NCI-H1048 (cell line): ENCODE results near the gene CRB2.

Source experiments
- DNase-seq: peaks from one replicate; lab custom pipeline; 2025; lab: John Stamatoyannopoulos, UW

Gene CRB2

DNA sequence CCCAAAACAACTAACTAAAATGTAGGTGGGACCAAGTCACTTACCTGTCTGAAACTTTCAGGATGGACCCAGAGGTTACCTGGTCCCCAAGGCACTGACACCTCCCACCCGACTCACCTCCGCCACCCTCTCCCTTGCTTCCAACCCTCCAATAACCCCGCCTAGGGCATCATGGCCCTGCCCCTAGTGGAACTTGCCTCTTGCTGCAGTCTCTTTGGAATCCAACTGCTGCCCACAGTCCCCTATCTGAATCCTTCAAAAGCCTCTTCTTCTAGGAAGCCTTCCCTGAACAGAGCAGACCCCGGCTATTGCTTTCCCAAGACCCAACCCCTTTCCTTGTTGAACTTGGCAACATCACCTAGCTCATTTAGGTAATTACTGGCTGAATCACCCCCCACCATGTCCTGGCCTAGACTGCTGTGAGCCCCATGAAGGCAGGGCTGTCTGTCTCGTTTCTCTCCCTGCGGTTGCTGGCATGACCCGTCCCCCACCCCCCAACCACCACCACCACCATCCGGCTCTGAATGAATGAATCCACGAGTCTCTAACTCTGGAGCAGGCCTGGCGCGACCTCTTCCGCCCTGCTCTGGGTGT lies 9.4 kb downstream of the CRB2 start:
- DNase-seq, result no peak

DNA sequence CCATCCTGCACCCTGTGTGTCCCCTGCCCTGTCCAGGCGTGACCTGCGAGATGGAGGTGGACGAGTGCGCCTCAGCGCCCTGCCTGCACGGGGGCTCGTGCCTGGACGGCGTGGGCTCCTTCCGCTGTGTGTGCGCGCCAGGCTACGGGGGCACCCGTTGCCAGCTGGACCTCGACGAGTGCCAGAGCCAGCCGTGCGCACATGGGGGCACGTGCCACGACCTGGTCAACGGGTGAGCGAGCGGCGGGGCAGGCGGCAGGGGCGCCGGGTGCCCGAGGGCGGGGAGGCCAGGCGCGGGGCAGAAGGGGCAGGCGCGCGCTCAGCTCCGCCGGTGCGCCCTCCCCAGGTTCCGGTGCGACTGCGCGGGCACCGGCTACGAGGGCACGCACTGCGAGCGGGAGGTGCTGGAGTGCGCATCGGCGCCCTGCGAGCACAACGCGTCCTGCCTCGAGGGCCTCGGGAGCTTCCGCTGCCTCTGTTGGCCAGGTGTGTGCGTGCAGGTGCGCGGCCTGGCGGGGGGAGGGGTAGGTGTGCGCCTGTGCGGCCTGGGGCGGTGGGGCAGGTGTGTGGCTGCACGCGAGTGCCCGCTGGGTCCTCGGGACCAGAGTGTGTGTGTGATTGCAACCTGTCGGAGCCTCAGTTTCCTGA lies 10.0 kb downstream of the CRB2 start:
- no peak for DNase-seq

DNA sequence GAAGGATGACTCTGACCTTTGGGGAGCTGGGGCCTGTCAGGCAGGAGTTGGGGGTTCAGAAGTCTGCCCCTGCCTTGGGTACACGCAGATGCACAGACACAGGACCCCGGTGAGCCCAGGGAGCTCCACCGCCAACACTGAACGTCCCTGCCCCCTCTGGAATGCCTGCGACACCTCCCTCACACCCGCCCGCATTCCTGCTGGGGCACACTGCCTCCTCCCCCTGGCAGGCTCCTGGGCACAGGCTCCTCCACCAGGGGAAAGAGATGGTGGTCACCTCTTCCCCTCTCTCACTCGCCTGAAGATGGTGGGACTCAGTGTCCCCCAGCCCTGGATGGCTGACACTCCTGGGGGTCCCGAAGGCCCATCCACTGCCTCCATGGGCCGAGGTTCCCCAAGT lies 12.0 kb downstream of the CRB2 start:
- DNase-seq, result no peak

- DNase-seq, result no peak
These were observed 12.6 kb downstream of the CRB2 start for GRCh38 chr9:123368536-123369153.

- DNase-seq, result no peak
These were observed 13.3 kb downstream of the CRB2 start for GRCh38 chr9:123369296-123369695.

DNA sequence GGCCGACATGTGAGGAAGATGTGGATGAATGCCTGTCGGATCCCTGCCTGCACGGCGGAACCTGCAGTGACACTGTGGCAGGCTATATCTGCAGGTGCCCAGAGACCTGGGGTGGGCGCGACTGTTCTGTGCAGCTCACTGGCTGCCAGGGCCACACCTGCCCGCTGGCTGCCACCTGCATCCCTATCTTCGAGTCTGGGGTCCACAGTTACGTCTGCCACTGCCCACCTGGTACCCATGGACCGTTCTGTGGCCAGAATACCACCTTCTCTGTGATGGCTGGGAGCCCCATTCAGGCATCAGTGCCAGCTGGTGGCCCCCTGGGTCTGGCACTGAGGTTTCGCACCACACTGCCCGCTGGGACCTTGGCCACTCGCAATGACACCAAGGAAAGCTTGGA lies 14.1 kb downstream of the CRB2 start:
- no peak for DNase-seq

GRCh38 chr9:123370526-123371227 lies 14.7 kb downstream of the CRB2 start:
- DNase-seq, result no peak

DNA sequence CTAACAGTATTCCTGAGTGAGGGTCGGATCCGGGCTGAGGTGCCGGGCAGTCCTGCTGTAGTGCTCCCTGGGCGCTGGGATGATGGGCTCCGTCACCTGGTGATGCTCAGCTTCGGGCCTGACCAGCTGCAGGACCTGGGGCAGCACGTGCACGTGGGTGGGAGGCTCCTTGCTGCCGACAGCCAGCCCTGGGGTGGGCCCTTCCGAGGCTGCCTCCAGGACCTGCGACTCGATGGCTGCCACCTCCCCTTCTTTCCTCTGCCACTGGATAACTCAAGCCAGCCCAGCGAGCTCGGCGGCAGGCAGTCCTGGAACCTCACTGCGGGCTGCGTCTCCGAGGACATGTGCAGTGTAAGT lies 15.2 kb downstream of the CRB2 start:
- DNase-seq, result no peak

GRCh38 chr9:123371805-123372590 lies 16.0 kb downstream of the CRB2 start:
- DNase-seq, result no peak

- DNase-seq, result no peak
These were observed 16.9 kb downstream of the CRB2 start for GRCh38 chr9:123372766-123373446.

- no peak for DNase-seq
These were observed 17.5 kb downstream of the CRB2 start for GRCh38 chr9:123373447-123373923.

GRCh38 chr9:123373946-123374345 lies 17.9 kb downstream of the CRB2 start:
- no peak for DNase-seq

DNA sequence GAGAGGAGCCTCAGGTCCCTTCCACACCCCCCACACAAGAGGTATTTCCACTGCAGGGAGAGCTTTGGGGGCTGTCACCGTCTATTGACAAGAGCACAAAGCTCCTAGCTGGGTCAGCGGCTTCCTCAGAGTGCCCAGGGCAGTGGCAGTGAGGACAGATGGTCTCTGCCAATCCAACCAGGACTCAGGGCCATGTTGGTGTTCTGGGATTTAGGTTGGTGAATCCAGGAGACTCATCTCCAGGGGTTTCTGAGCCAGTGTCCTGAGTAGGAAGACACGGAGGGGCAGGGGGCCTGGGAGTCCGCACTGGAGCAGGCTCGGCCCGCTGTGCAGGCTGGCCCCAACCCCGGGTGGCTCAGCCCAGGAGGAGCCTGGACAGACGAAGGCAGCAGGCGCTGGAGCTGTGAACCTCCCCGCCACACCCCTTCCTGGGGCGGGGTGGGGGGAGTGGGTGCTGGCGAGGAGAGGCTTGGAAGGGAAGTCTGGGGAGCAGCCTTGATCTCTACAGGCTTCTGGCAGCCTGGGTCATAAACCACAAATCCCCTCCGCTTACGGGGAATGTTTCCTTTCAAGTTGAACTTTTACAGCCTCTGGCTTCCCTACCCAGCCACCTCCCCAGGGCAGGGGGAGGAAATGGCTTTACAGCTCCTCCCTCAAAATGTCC lies 19.6 kb downstream of the CRB2 start:
- DNase-seq, result no peak

DNA sequence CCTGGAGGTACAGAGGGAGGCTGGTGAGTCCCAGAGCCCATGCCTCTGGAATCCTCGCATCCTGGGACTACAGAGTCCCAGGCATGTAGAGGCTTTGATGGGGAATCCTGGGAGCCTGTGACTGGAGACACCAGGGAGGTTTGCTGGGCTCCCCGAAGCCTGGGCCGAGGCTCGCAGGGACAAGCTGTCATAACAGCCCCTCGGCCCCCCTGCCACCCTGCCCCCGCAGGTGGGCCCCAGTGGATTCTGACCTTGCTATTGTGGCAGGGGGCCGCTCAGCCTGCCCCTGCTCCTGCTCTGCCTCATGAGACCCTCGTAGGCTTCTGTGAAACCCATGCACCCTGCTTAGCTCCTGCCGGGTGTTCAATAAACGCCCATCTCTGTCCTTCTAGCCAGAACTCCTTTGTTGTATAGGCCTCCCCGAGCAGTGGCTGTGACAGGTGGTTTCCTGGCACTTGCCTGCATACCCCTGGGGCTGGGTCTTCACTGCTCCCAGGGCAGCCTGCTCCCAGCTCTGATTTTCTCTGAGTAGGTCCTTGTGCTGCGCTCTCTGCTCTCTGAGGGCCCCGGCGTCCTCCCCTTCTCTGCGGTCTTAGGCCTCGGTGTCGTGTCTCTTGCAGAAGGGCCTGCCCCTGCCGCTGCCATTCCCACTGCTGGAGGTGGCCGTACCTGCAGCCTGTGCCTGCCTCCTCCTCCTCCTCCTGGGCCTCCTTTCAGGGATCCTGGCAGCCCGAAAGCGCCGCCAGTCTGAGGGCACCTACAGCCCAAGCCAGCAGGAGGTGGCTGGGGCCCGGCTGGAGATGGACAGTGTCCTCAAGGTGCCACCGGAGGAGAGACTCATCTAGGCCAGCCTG lies 20.4 kb downstream of the CRB2 start:
- DNase-seq, result no peak

GRCh38 chr9:123377211-123377971 lies 21.4 kb downstream of the CRB2 start:
- no peak for DNase-seq

DNA sequence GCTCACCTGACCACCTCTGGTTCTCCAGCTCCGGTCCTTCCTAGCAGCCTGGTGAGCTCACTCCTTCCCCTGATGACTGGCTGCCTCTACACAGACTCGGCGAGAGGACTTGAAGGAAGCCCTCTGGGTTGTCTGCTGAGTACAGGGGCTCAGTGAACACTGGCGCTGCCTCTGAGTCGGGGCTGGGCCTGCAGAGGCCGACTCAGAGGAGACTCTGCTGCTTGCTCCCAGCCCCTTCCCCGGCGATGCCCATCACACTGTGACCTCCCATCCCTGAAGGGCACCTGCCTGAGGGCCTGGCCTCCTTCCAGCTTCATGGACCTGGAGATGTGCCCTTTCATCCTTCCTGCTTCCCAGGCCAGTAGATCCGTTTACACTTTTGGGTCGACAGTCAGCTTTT lies 22.0 kb downstream of the CRB2 start:
- DNase-seq, result no peak

DNA sequence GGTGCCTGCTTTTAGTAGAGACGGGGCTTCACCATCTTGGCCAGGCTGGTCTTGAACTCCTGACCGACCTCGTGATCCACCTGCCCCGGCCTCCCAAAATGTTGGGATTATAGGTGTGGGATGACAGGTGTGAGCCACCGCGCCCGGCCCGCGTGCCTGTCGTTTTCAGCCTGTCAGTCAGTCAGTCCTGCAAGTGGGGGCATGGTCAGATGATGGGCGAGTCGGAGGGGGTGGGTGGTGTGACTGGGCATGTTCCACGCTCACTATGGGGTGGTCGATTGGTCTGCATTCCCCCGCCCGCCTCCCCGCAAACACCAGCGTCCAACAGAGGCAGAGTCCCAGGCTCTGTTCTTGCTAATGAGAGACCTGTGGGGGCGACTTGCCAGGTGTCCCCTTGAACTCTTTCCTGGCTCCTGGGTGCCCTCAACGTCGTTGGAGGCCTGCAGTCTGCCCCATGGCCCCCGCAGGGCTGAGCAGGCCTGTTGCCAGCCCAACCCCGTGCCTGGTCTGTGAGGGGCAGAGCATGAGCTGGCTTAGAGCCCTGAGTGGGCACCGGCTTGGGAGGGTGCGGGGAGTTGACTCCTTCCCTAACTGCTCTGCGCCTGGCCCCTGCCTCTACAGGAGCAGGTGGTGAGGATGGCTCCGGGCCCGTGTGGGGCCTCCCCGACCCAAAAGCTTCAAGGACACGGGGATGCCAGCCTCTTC lies 23.1 kb downstream of the CRB2 start:
- DNase-seq, result no peak

DNA sequence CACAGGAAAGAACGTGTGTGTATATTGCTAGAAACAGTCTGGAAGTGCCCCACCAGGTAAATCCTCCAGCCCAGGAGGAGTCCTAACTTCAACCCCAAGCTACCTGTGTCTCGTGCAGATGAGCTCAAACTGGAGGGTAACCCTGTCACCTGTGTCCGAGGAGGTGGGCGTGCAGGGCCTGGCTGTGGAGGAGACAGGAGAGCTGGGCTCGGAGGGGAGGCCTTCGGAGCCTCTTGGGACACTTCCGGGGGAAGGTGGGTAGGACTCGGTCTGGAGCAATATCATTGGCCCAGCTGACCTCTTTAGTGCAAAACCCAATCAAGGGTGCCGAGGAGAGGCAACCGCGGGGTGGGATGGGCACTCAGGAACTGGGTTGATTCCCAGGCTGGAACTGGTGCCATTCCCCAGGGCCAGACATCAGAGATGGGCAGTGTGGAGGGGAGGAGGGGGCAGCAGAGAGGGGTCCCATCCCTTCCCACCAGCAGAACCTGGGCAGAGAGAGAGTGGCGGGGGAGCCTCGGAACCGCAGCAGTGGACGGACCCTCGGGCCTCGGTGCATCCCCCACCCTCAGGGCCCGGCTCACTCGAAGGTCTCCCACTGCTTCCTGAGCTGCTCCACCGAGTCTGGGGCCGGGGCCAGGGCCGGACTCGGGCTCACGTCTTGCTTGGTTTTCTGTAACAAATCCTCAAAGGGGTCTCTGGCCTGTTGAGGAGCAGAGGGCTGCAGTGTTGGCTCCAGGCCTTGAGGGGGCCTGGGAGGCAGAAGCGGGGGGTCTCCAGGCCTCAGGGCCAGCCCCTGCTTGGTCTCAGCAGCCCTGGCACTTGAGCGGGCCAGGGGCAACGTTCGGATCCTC lies 25.1 kb downstream of the CRB2 start:
- DNase-seq, result no peak
